Muscle layer of duodenum (tissue), 2 donors: ENCODE results near the gene UBE2I.

Source experiments
- H3K27ac ChIP-seq: one replicate; pipeline ENCODE4 v1.7.0; 2013; ENCODE audit warnings: mild to moderate bottlenecking, low read length
- H3K27me3 ChIP-seq: one replicate; pipeline ENCODE4 v1.7.0; 2013; ENCODE audit warnings: low read depth, mild to moderate bottlenecking, control low read depth, low read length
- H3K36me3 ChIP-seq, 2 donors: one replicate each; pipeline ENCODE4 v1.7.0; 2013; ENCODE audit warnings: low read length in 2 of 2, control low read depth in 1 of 2, mild to moderate bottlenecking in 1 of 2; ENCODE audit not compliant: insufficient read depth in 2 of 2, control insufficient read depth in 1 of 2
- H3K4me1 ChIP-seq, 2 donors: one replicate each; pipeline ENCODE4 v1.7.0; 2013; ENCODE audit warnings: low read length in 2 of 2, mild to moderate bottlenecking in 2 of 2, control low read depth in 1 of 2, moderate library complexity in 1 of 2; ENCODE audit not compliant: insufficient read depth in 2 of 2, control insufficient read depth in 1 of 2
- H3K4me3 ChIP-seq, 2 donors: one replicate each; pipeline ENCODE4 v1.7.0; 2013; ENCODE audit warnings: low read length in 2 of 2, low read depth in 1 of 2, mild to moderate bottlenecking in 1 of 2
- H3K9me3 ChIP-seq, 2 donors: one replicate each; pipeline ENCODE4 v1.7.0; 2013; ENCODE audit warnings: low read length in 2 of 2, control low read depth in 1 of 2, mild to moderate bottlenecking in 1 of 2; ENCODE audit not compliant: control insufficient read depth in 1 of 2
- donor health status: healthy.

Gene UBE2I

DNA sequence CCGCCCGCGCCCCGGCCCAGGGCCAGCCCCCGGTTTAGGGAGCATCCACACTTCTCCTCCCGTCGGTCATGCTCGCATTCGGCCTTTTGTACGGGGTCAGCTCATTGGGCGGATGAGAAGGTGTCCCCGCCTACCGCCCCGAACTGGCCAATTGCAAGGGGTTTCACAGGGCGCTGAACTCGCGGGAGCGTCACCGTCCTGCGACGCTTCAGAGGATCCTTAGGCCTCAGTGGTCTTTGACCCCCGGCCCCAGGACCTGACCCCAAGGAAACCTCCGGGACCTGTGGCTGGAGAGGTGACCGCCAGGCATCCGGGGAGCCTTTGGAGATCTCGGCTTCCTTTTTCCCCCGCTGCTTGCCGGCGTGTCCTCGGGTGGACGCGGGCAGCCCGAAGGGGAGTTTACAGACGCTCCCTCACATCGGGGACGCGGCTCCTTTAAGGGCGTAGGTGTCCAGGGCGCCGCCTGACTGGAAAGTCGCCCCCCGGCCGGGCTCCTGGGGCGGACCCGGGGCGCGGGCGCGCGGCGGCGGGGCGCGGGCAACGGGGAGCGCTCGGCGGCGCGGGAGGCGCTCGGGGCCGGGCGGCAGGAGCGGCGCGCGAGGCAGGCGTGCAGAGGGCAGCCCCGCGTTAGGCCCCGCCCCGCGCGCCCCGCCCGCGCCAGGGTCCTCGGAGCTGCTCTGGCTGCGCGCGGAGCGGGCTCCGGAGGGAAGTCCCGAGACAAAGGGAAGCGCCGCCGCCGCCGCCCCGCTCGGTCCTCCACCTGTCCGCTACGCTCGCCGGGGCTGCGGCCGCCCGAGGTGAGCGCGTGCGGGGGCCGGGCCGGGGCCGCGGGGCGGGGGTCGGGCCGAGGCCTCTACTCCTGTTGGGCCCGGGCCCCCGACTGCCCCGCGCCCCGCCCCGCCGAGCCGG, at the start of gene UBE2I:
Gene UBE2I, plus strand, starts transcription at position 660 of the 909 bp plus-strand sequence. CDS start 4,395 bp downstream, outside the sequence.
- H3K9me3 ChIP-seq, result no peaks in the 10 kb centered on the region
- H3K27me3 ChIP-seq, result no peaks in the 10 kb centered on the region
- H3K36me3 ChIP-seq, result peaks cover 4 to 6% of the 10 kb centered on the region in 2 donors
- peak within 1 kb of the TSS; percentile 99 for H3K27ac ChIP-seq
- H3K4me1 ChIP-seq, result peaks cover 10 to 43% of the 10 kb centered on the region in 2 donors
- peak within 1 kb of the TSS; percentile 81 to 92 for H3K4me3 ChIP-seq

DNA sequence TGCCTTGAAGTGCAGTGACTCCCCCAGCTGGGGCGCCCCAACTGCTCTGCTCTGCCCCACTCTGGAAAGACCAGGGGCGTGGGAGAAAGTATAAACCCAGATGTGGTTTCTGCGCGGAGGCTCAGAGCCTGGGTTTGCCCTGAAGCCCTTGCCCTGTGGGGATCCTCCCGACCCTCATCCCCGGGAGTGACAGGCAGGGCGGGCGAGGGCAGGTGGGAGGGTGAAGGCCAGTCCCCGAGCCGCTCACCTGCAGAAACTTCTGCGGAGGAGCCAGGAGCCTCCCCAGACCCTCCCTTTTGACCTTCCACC, 49.7 kb upstream of the UBE2I start:
- H3K36me3 ChIP-seq, result no peaks in the 10 kb centered on the region
- peaks cover 10% of the 10 kb centered on the region for H3K27me3 ChIP-seq
- H3K4me1 ChIP-seq, result no peaks in the 10 kb centered on the region
- H3K9me3 ChIP-seq, result no peaks in the 10 kb centered on the region
- no peak overlapping the region for H3K4me3 ChIP-seq
- no peak overlapping the region for H3K27ac ChIP-seq

DNA sequence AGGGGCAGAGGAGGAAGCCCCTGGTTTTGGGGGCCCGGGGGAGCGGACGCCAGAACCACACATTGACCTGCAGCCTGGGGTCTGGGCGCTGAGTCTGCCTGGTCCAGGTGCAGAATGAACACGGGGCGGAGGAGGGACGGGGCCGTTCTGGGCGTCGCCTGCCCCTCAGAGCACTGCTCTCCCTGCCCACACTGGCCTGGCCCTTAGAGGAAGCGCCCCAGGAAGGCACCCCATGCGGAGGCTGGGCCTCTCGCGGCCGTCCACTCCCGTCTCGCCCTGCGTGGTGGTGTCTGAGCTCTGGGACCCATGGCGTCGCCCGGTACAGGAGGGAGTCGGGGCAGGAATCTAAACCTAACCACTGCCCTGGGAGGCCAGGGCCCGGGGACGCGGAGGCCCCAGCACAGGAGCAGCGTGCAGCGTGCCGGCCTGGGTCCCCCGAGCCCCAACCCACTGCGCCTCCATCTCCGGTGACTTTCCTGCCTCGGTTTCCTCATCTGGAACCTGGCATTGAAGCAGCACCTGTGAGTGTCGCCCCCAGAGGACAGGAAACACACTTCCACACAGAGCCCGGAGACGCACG, 49.2 kb upstream of the UBE2I start:
- H3K36me3 ChIP-seq, result no peaks in the 10 kb centered on the region
- no peak overlapping the region for H3K4me3 ChIP-seq
- H3K27me3 ChIP-seq, result peaks cover 10% of the 10 kb centered on the region
- H3K4me1 ChIP-seq, result no peaks in the 10 kb centered on the region
- H3K27ac ChIP-seq, result no peak overlapping the region
- H3K9me3 ChIP-seq, result no peaks in the 10 kb centered on the region

DNA sequence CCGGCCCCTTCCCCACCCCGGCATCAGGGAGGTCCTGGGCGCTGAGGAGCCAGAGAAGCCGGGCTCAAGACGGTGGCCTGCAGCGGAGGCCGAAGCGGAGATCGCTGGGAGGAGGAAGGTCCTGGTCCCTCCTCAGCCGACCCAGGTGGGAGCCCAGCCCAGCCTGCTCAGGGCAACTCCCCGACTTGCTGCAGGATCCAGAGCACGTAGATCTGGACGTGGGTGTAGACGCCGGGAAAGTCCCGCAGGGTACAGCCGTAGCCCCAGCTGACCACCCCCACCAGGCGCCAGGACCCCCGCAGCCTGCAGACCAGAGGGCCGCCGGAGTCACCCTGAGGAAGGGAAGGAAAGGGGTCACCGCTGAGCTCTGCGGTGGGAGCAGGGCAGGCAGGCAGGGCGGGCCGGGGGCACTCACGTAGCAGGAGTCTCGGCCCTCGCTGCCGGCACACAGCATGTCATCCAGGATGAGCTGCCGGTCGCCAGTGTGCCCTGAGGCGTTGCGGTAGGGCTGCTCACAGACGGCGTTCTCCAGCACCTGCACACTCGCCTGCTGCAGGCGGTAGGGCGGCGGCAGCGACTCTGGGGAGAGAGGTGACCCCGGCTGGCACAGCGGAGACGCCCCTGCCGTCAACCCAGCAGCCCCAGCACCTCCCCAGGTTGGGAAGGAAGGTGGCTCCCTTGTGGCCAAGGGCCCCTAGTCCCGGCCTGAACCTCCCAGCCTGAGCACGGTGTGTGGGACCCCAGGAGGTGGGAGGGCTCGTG, 48.1 kb upstream of the UBE2I start:
- Histone ChIP-seq H3K27me3 (peaks cover 10% of the 10 kb centered on the region), H3K4me3 (no peak overlapping the region), H3K36me3 (no peaks in the 10 kb centered on the region), H3K4me1 (no peaks in the 10 kb centered on the region), H3K9me3 (no peaks in the 10 kb centered on the region), H3K27ac (no peak overlapping the region)

DNA sequence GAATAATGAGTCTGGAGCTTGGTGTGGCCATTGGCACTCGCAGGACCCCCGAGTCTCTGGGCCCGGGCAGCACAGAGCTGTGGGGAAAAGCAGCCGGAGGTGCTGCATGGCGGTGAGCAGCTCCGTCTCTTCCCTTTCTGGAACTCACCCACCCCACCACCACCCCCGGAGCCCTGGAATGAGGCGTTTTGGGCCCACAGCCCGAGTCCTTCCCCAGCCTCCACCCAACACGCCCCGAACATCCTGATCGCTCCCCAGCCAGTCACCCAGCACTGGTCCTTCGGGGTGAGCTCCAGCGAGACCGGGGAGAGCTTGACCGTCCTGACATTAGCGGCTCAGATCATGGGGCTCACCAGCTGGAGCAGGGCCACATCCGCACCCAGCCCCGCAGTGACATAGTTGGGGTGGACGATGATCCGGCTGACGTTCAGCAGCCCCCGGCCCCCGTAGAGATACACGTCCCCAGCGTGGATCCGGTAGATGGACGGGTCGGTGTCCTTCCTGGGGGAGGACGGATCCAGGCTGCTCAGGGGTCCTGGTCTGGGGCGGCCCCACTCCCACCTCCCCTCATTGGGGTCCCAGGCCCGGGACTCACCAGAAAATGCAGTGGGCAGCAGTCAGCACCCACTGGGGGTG, 47.1 kb upstream of the UBE2I start:
- peaks cover 0 to 3% of the 10 kb centered on the region in 2 donors for H3K9me3 ChIP-seq
- no peak overlapping the region for H3K27ac ChIP-seq
- peaks cover 10% of the 10 kb centered on the region for H3K27me3 ChIP-seq

DNA sequence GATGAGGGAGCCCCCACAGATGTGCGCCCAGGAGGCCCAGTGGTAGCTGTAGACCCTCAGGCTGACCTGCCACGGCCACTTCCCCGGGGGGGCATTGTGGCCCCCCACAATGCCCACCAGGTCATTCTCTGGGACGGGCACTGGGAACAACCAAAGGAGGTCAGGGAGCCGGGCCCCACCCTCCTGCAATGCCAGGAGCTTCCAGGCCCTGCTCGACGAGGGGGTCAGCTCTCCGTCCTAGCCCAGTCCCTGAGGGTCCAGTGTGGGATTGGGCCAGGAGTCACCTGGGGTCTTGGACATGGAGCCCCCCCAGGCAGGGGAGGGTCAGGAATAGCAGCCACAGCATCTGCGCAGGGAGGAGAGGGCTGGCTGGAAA, 46.6 kb upstream of the UBE2I start:
- Histone ChIP-seq H3K9me3 (peaks cover 0 to 3% of the 10 kb centered on the region in 2 donors), H3K27ac (no peak overlapping the region), H3K4me1 (no peaks in the 10 kb centered on the region), H3K36me3 (no peaks in the 10 kb centered on the region), H3K4me3 (no peak overlapping the region), H3K27me3 (peaks cover 10% of the 10 kb centered on the region)

More for the DNA sequence above, 47.1 kb upstream of the UBE2I start:
- Histone ChIP-seq H3K4me3 (no peak overlapping the region), H3K36me3 (no peaks in the 10 kb centered on the region), H3K4me1 (no peaks in the 10 kb centered on the region)

DNA sequence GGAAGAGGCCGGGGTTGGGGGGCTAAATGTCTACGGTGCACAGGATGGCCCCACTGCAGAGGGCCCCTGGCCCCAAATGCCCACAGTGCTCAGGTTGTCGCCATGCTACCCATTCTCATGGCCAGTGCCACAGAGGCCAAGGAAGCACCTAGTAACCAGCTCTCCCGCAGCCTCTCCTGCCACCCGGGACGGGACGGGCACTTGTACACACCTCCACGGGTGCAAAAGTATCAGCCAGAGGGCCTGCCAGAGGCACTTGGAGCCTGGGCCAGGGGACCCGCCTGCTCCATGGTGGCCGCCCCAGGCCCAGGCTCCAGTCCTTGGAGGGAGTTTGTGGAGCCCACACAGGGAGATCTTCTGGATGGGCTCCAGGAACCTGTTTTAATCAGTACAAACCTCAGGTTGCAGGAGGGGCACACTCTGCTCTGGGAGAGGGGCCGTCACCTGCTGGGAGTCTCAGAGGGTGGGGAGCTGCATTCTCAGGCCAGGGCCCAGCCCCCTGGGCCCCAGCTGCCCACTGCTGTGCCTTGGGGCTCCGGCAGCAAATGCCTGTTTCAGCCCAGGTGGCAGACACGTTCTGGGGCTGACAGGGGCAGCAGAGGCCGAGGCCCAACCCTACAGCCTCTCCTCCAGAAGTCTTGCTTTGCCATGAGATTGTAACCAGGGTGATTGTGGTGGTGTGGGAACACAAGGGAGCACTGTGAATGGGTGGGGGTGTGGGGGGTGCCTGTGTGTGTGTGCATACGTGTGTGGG, 45.7 kb upstream of the UBE2I start:
- peaks cover 10% of the 10 kb centered on the region for H3K27me3 ChIP-seq
- no peaks in the 10 kb centered on the region for H3K36me3 ChIP-seq
- no peak overlapping the region for H3K27ac ChIP-seq
- H3K4me1 ChIP-seq, result no peaks in the 10 kb centered on the region
- peaks cover 0 to 3% of the 10 kb centered on the region in 2 donors for H3K9me3 ChIP-seq
- no peak overlapping the region for H3K4me3 ChIP-seq

DNA sequence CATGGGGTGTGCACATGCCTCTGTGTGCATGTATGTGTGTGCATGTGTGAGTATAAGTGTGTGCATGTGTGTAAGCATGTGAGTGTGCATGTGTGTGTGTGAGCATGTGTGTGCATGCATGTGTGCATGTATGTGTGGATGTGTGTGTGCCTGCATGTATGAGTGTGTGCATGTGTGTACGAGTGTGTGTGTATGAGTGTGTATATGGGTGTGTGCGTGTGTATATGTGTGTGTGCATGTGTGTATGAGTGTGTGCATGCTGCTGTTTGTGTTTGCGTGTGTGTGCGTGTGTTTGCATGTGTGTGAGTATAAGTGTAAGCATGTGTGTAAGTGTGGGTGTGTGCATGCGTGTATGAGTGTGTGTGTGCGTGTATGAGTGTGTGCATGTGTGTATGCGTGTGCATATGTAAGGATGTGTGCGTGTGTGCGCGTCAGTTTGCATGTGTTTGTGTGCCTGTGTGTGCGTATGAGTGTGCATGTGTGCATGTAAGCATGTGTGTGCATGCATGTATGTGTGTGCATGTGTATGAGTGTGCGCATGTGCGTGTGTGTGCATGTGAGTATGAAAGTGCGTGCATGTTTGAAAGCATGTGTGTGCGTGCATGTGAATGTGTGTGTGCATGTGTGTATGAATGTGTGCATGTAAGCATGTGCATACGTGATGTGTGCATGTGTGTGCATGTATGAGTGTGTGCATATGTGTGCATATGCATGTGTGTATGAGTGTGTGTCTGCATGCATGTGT, 44.9 kb upstream of the UBE2I start:
- Histone ChIP-seq H3K27ac (no peak overlapping the region), H3K4me1 (no peaks in the 10 kb centered on the region), H3K9me3 (peaks cover 0 to 3% of the 10 kb centered on the region in 2 donors), H3K36me3 (no peaks in the 10 kb centered on the region), H3K27me3 (peaks cover 7% of the 10 kb centered on the region), H3K4me3 (no peak overlapping the region)

DNA sequence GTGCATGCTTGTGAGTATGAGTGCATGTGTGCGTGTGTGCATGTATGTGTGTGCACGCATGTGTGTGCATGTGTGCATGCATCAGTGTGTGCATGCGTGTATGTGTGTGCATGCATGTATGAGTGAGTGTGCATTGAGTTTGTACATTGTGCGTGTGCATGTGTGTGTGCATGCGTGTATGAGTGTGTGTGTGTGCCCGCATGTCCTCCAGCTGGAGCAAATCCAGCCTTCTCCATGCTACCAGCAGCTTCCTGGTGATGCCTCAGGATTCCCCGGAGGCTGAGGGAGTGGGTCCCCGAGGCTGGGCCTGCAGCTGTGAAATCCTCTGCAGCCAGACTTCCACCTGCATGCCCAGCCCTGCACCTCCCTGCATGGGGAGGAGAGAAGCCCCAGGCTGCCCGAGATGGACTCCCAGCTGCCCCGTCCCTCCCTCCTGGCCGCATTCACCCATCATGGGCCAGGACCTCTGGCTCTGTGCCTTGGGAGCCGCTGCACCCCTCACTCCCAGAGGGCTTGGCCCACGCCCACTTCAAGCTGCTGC, 44.3 kb upstream of the UBE2I start:
- H3K27me3 ChIP-seq, result peaks cover under 1% of the 10 kb centered on the region
- H3K4me3 ChIP-seq, result no peak overlapping the region
- H3K4me1 ChIP-seq, result no peaks in the 10 kb centered on the region
- no peak overlapping the region for H3K27ac ChIP-seq
- peaks cover 0 to 3% of the 10 kb centered on the region in 2 donors for H3K9me3 ChIP-seq
- H3K36me3 ChIP-seq, result no peaks in the 10 kb centered on the region

DNA sequence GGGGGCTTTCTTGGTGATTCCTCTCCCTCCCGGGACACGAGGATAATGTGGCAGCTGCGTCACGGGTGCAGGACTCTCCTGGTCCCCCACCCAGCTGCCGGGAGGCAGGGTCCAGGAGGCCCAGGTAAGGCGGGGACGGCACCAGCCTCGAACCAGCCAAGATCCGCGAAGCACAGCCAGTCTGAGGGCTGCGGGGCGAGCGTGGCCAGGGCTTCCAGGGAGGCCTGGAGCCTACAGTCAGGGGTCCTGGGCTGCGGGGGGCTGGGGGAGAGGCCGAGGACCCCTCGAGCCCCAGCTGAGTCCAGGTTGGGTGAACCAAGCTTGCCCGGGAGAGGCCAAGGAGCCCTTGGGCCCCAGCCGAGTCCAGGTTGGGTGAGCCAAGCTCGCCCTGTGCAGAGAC, 43.6 kb upstream of the UBE2I start:
- Histone ChIP-seq H3K4me3 (no peak overlapping the region), H3K27me3 (no peaks in the 10 kb centered on the region), H3K9me3 (peaks cover 0 to 3% of the 10 kb centered on the region in 2 donors), H3K36me3 (no peaks in the 10 kb centered on the region), H3K27ac (no peak overlapping the region), H3K4me1 (no peaks in the 10 kb centered on the region)
